Right lobe of liver (tissue), 6 donors: ENCODE measurements around the gene ASTN1. TPM values are rescaled to one million over a fixed set of nuclear protein-coding genes. Genes with fewer than 3 reads are reported as not detected.

Source experiments
- ATAC-seq, 4 donors: fragments of 200-7000 bp; cut with Tn5 transposase; one replicate each; pipeline ENCODE4 v1.9.1; 2020; ENCODE audit warnings: mild to moderate bottlenecking in 4 of 4, moderate library complexity in 4 of 4
- DNase-seq, 3 donors: peaks; one replicate each; pipeline ENCODE4 v3.0.0-alpha.2; 2020
- H3K27ac ChIP-seq, 3 donors: fragments of 200-600 bp; one replicate each; pipeline ENCODE4 v1.8.0; 2022
- H3K27me3 ChIP-seq, 2 donors: fragments of 200-600 bp; one replicate each; pipeline ENCODE4 v1.8.0; 2022
- H3K36me3 ChIP-seq, 4 donors: fragments of 200-600 bp; sonication (generic) in 1 of 4; one replicate each; pipeline versions ENCODE4 v1.5.1 to v1.8.0; 2017 to 2022; ENCODE audit warnings: control low read depth in 1 of 4
- H3K4me1 ChIP-seq, 4 donors: fragments of 200-600 bp; sonication (generic) in 1 of 4; one replicate each; pipeline versions ENCODE4 v1.5.1 to v1.8.0; 2017 to 2022; ENCODE audit warnings: control low read depth in 1 of 4
- H3K4me3 ChIP-seq, 3 donors: fragments of 200-600 bp; one replicate each; pipeline ENCODE4 v1.8.0; 2022
- H3K9me3 ChIP-seq, 4 donors: fragments of 200-600 bp; sonication (generic) in 1 of 4; one replicate each; pipeline versions ENCODE4 v1.5.1 to v1.8.0; 2017 to 2022; ENCODE audit warnings: control low read depth in 1 of 4
- CTCF ChIP-seq, 4 donors: fragments of 200-600 bp in 3 of 4; fragments of 450-650 bp in 1 of 4; IDR thresholded peaks; one replicate each; pipeline versions ENCODE4 v1.5.1 to v1.8.0; 2016 to 2022; ENCODE audit warnings: antibody characterized with exemption in 4 of 4, mild to moderate bottlenecking in 2 of 4
- POLR2A ChIP-seq: fragments of 450-650 bp; IDR thresholded peaks from one replicate; pipeline ENCODE4 v1.6.1; 2017; ENCODE audit warnings: antibody characterized with exemption, mild to moderate bottlenecking
- WGBS: methylation state at CpG from one replicate; pipeline ENCODE4 v1.1.6; 2018; ENCODE audit warnings: low coverage, low lambda C conversion rate; ENCODE audit not compliant: insufficient coverage; ENCODE audit errors: missing lambda C conversion rate; 5-methylcytosine and 5-hydroxymethylcytosine counted together
- intact Hi-C, 2 donors: fragments of 100-400 bp; cut with DNase I; formaldehyde crosslinking; loops; one replicate each; pipeline versions ENCODE4 v1.11.2 to v1.14.1; 2022
- total RNA-seq, 6 experiments: library from RNA; depleted of rRNA in 2 of 6; stranded (reverse); fragments of >200 nt in 2 of 6; fragmentation: NEBNext Ultra II Directional in 3 of 6; extraction: Animal tissue kit (Norgen Biotek cat#: 25700) in 3 of 6; gene quantifications; one replicate each; pipeline versions ENCODE4 v1.1.0 to v1.2.4, GENCODE V29; 2016 to 2023
- donor health status: DM: no; HTN: yes; CAD: no.
- donor health status: DM: no; HTN: no; CAD: no.
- donor health status: DM: no; HTN: no; CAD: no.
- donor health status: DM: no; HTN: yes; CAD: no.
- donor health status: DM: no; HTN: yes; CAD: no.

The ASTN1 gene
- total RNA-seq, 6 experiments from 2014 or later = 0.06 to 0.78 (median 0.18) TPM

GRCh38 chr1:176884911-176885310 is 279.6 kb downstream of the ASTN1 start:
- H3K27me3 ChIP-seq = no peaks in the 10 kb centered on the region
- intact Hi-C loops = no loop called here
- 60% methylated on average over 1 of the region's 1 CpG for WGBS
- TF ChIP-seq POLR2A (no peak), CTCF (IDR thresholded peaks at IDR 0.05) (no peak)
- no peaks in the 10 kb centered on the region for H3K9me3 ChIP-seq
- no peak for ATAC-seq
- H3K27ac ChIP-seq = no peak overlapping the region
- no peaks in the 10 kb centered on the region for H3K4me1 ChIP-seq
- no peak for DNase-seq
- H3K4me3 ChIP-seq = no peak overlapping the region
- no peaks in the 10 kb centered on the region for H3K36me3 ChIP-seq

- H3K36me3 ChIP-seq = no peaks in the 10 kb centered on the region
- H3K9me3 ChIP-seq = no peaks in the 10 kb centered on the region
- H3K27ac ChIP-seq = no peak overlapping the region
- H3K4me3 ChIP-seq = no peak overlapping the region
- TF ChIP-seq POLR2A = no peak
- TF ChIP-seq CTCF (IDR thresholded peaks at IDR 0.05) = no peak
- intact Hi-C loops = no loop called here
- WGBS = 17% methylated on average over 1 of the region's 4 CpGs
- no peaks in the 10 kb centered on the region for H3K27me3 ChIP-seq
- H3K4me1 ChIP-seq = no peaks in the 10 kb centered on the region
- DNase-seq (no peak), ATAC-seq (no peak)
Measured at GRCh38 chr1:176884286-176884685, 280.2 kb downstream of the ASTN1 start.

GRCh38 chr1:176880955-176881595 is 283.4 kb downstream of the ASTN1 start:
- 14% methylated on average over 9 of the region's 9 CpGs for WGBS
- TF ChIP-seq POLR2A (no peak), CTCF (IDR thresholded peaks at IDR 0.05) (peak; percentile 66 to 90 (median 82))
- Histone ChIP-seq H3K4me3 (no peak overlapping the region), H3K27ac (no peak overlapping the region), H3K27me3 (no peaks in the 10 kb centered on the region), H3K36me3 (no peaks in the 10 kb centered on the region), H3K9me3 (no peaks in the 10 kb centered on the region), H3K4me1 (no peaks in the 10 kb centered on the region)
- ATAC-seq = peak; percentile 80 to 91 (median 89)
- intact Hi-C loops = no loop called here
- DNase-seq = peak; percentile 65 to 77 (median 71)

- no peak for TF ChIP-seq CTCF (IDR thresholded peaks at IDR 0.05)
- no peak for TF ChIP-seq POLR2A
- intact Hi-C loops = no loop called here
- ATAC-seq = no peak
- H3K4me1 ChIP-seq = no peaks in the 10 kb centered on the region
- H3K27ac ChIP-seq = no peak overlapping the region
- H3K27me3 ChIP-seq = no peaks in the 10 kb centered on the region
- H3K36me3 ChIP-seq = no peaks in the 10 kb centered on the region
- H3K9me3 ChIP-seq = no peaks in the 10 kb centered on the region
- 76% methylated on average over 3 of the region's 13 CpGs for WGBS
- DNase-seq = no peak
- no peak overlapping the region for H3K4me3 ChIP-seq
Measured at GRCh38 chr1:176879784-176880620, 284.5 kb downstream of the ASTN1 start.
